Measurements from ENCODE around the gene CDH4. TPM values are rescaled to one million over a fixed set of nuclear protein-coding genes. Genes with fewer than 3 reads are reported as not detected.

The CDH4 gene
- total RNA-seq, 4 donors from 2014 or later = not detected

DNA sequence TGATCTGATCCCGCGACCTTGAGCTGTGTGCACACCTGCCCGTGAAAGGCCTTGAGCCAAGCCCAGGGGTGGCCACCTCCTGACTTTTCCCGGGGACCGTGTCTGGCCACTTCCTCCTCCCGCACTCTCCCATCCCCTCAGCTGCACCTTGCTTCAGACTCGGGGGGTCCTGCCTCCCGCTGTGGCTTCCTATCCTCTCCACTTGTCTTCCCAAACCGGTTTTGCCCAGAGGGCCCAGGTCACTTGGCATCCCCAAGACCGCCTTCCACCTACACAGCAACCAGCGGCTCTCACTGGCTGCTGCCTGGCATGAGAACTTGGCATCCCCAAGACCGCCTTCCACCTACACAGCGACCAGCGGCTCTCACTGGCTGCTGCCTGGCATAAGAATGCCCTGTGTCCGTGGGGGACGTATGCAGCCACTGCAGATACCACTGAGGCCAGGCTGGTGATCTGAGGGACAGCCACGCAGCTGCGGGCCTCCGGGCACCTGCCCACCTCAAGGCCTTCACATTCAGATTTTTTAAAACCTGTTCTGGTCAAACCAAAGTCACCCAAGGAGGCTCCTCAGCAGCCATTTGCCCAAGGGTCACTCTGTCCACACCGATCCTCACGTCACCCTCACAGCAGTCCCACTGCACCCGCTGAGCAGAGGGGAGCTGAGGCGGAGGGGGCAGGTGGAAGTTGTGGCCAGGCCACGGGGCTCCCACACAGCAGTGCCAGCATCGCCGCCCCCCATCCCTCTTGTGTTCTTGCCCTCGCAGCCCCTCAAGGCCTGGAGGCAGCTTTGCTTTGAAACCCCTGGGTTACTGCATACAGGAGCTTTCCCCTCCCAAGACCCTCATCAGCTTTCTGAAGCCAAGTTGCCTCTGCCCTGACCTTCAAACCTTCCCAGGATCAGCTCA is 568.1 kb downstream of the CDH4 start:
- no peaks in the 10 kb centered on the region for H3K36me3 ChIP-seq
- no peak for DNase-seq
- TF ChIP-seq, protein P1, sequence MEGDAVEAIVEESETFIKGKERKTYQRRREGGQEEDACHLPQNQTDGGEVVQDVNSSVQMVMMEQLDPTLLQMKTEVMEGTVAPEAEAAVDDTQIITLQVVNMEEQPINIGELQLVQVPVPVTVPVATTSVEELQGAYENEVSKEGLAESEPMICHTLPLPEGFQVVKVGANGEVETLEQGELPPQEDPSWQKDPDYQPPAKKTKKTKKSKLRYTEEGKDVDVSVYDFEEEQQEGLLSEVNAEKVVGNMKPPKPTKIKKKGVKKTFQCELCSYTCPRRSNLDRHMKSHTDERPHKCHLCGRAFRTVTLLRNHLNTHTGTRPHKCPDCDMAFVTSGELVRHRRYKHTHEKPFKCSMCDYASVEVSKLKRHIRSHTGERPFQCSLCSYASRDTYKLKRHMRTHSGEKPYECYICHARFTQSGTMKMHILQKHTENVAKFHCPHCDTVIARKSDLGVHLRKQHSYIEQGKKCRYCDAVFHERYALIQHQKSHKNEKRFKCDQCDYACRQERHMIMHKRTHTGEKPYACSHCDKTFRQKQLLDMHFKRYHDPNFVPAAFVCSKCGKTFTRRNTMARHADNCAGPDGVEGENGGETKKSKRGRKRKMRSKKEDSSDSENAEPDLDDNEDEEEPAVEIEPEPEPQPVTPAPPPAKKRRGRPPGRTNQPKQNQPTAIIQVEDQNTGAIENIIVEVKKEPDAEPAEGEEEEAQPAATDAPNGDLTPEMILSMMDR (IDR thresholded peaks at IDR 0.05) = no peak
- no peak for TF ChIP-seq POLR2AphosphoS5 (IDR thresholded peaks at IDR 0.05)
- no peak for TF ChIP-seq EP300 (IDR thresholded peaks at IDR 0.05; ENCODE audit: low read depth)
- no peak for TF ChIP-seq POLR2A (IDR thresholded peaks at IDR 0.05)
- in situ Hi-C loops (cut with MboI; ENCODE audit: low pct_ligation_motif_present in 1 of 4, low pct_unique_long_range_greater_than_20kb in 1 of 4, low sequenced_read_pairs in 3 of 4) = no loop called here
- no peak overlapping the region for H3K27ac ChIP-seq
- no peaks in the 10 kb centered on the region for H3K4me1 ChIP-seq
- no peaks in the 10 kb centered on the region for H3K27me3 ChIP-seq
- H3K4me3 ChIP-seq = no peak overlapping the region
- WGBS, 2 donors (ENCODE audit: low coverage in 1 of 2) = 84% methylated on average over 27 of the region's 27 CpGs; no CpG with 5 or more reads in 1 of the 2 donors
- H3K9me3 ChIP-seq = no peaks in the 10 kb centered on the region
- intact Hi-C loops (cut with DNase I; ENCODE audit: low total_unique reads) = no loop called here

DNA sequence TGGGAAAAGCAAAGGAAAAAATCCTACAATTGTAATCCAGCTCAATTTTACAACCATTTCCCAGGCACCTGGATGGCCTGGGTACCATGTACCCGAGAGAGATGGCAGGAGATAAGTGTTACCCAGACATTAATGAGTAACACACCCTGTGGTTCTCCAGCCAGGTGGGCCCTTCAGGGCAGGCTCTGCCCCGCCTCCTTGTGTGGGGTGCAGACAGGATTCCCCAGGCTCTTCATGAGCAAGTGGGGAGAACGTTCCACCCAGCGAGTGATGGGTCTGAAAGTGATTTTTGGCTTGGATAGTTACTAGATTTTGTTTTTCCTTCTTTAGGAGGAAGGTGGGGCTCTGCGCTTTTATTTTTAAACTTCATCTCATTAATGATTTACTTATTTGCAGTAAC is 569.7 kb downstream of the CDH4 start:
- no peaks in the 10 kb centered on the region for H3K9me3 ChIP-seq
- no peaks in the 10 kb centered on the region for H3K36me3 ChIP-seq
- TF ChIP-seq, protein P1 (IDR thresholded peaks at IDR 0.05) = no peak
- no peak for TF ChIP-seq POLR2AphosphoS5 (IDR thresholded peaks at IDR 0.05)
- no peak for TF ChIP-seq EP300 (IDR thresholded peaks at IDR 0.05; ENCODE audit: low read depth)
- no peak for TF ChIP-seq POLR2A (IDR thresholded peaks at IDR 0.05)
- no peaks in the 10 kb centered on the region for H3K27me3 ChIP-seq
- 50 to 53% methylated on average over 3 to 5 of the region's 5 CpGs for WGBS, 2 donors (ENCODE audit: low coverage in 1 of 2)
- DNase-seq = no peak
- no peak overlapping the region for H3K27ac ChIP-seq
- H3K4me3 ChIP-seq = no peak overlapping the region
- in situ Hi-C loops (cut with MboI; ENCODE audit: low pct_ligation_motif_present in 1 of 4, low pct_unique_long_range_greater_than_20kb in 1 of 4, low sequenced_read_pairs in 3 of 4) = no loop called here
- no peaks in the 10 kb centered on the region for H3K4me1 ChIP-seq
- intact Hi-C loops (cut with DNase I; ENCODE audit: low total_unique reads) = no loop called here

DNA sequence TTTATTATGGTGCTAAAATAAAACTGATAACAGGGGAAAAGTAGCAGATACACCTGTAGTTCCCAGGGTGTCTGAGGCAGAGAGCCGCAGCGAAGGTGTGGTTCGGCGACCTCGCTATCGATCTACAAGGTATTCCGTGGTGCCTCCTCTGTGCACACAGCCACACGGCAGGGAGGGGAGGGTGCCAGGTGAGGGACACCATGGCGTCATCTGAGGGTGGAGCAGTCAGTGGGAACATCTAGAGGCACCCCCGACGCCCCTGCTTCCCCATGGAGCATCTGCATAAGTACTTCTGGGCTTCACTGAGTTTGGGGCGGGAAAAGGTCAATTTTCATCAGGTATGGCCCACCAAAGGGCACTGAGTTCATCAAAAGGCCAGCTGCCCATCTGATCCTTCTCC is 570.3 kb downstream of the CDH4 start:
- no peaks in the 10 kb centered on the region for H3K27me3 ChIP-seq
- H3K9me3 ChIP-seq = no peaks in the 10 kb centered on the region
- H3K27ac ChIP-seq = no peak overlapping the region
- no peak for DNase-seq
- in situ Hi-C loops (cut with MboI; ENCODE audit: low pct_ligation_motif_present in 1 of 4, low pct_unique_long_range_greater_than_20kb in 1 of 4, low sequenced_read_pairs in 3 of 4) (no loop called here), intact Hi-C loops (cut with DNase I; ENCODE audit: low total_unique reads) (no loop called here)
- no peaks in the 10 kb centered on the region for H3K36me3 ChIP-seq
- no peak for TF ChIP-seq POLR2A (IDR thresholded peaks at IDR 0.05)
- no peak for TF ChIP-seq POLR2AphosphoS5 (IDR thresholded peaks at IDR 0.05)
- TF ChIP-seq EP300 (IDR thresholded peaks at IDR 0.05; ENCODE audit: low read depth) = no peak
- TF ChIP-seq, protein P1 (IDR thresholded peaks at IDR 0.05) = no peak
- no peak overlapping the region for H3K4me3 ChIP-seq
- WGBS, 2 donors (ENCODE audit: low coverage in 1 of 2) = 90 to 100% methylated on average over 5 to 12 of the region's 12 CpGs
- no peaks in the 10 kb centered on the region for H3K4me1 ChIP-seq

DNA sequence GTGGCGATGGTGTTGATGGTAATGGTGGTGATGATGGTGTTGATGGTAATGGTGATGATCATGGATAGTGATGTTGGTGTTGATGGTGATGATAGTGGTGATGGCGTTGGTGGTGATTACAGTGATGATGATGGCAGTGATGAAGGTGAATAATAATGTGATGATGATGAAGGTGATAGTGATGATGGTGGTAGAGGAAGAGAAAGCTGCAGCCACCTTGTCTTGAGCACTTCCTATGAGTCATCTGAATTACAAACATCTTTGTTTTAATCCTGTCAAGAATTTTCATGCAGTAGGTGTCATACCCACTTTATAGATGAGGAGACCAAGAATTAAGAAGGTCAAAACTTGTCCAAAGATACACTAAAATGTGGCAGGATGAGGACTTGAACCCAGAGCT is 571.2 kb downstream of the CDH4 start:
- Histone ChIP-seq H3K4me1 (no peaks in the 10 kb centered on the region), H3K36me3 (no peaks in the 10 kb centered on the region), H3K27me3 (no peaks in the 10 kb centered on the region), H3K4me3 (no peak overlapping the region), H3K9me3 (no peaks in the 10 kb centered on the region), H3K27ac (no peak overlapping the region)
- WGBS, 2 donors (ENCODE audit: low coverage in 1 of 2) = 70 to 94% methylated on average over 2 of the region's 2 CpGs
- intact Hi-C loops (cut with DNase I; ENCODE audit: low total_unique reads) = no loop called here
- DNase-seq = no peak
- TF ChIP-seq POLR2A (IDR thresholded peaks at IDR 0.05) (no peak), EP300 (IDR thresholded peaks at IDR 0.05; ENCODE audit: low read depth) (no peak), POLR2AphosphoS5 (IDR thresholded peaks at IDR 0.05) (no peak)
- TF ChIP-seq, protein P1 (IDR thresholded peaks at IDR 0.05) = no peak
- in situ Hi-C loops (cut with MboI; ENCODE audit: low pct_ligation_motif_present in 1 of 4, low pct_unique_long_range_greater_than_20kb in 1 of 4, low sequenced_read_pairs in 3 of 4) = no loop called here
